Kidney (tissue), 14 donors: ENCODE measurements around the gene ABHD16A. TPM values are rescaled to one million over a fixed set of nuclear protein-coding genes. Genes with fewer than 3 reads are reported as not detected.
A peak's percentile ranks its signal among the peaks of the same experiment; 100 is the strongest.

Source experiments
- DNase-seq, 5 donors: peaks; one replicate each; pipeline ENCODE4 v3.0.0-alpha.2; 2013 to 2020
- FAIRE-seq: peaks from 2 replicates; lab custom pipeline; 2012; peaks lifted over from hg19 to GRCh38; lab: Jason Lieb, UNC
- H3K27ac ChIP-seq, 2 donors: one replicate each; pipeline ENCODE4 v1.7.0; 2013; ENCODE audit warnings: low read depth in 2 of 2, low read length in 2 of 2, inconsistent platforms in 1 of 2
- H3K27me3 ChIP-seq: one replicate; pipeline ENCODE4 v1.7.1; 2013; ENCODE audit warnings: low read length, inconsistent platforms; ENCODE audit not compliant: control insufficient read depth, insufficient read depth
- H3K36me3 ChIP-seq, 3 donors: one replicate each; pipeline versions ENCODE4 v1.7.0 to v1.7.1; 2013; ENCODE audit warnings: low read length in 3 of 3, control low read depth in 1 of 3, inconsistent platforms in 1 of 3; ENCODE audit not compliant: insufficient read depth in 3 of 3, control insufficient read depth in 2 of 3
- H3K4me1 ChIP-seq, 3 donors: one replicate each; pipeline versions ENCODE4 v1.7.0 to v1.7.1; 2013; ENCODE audit warnings: low read length in 3 of 3, inconsistent platforms in 1 of 3, low read depth in 1 of 3; ENCODE audit not compliant: control insufficient read depth in 2 of 3, insufficient read depth in 2 of 3
- H3K4me3 ChIP-seq, 3 donors: one replicate each; pipeline versions ENCODE4 v1.7.0 to v1.8.1; 2013; ENCODE audit warnings: low read length in 3 of 3, control low read depth in 1 of 3, inconsistent platforms in 1 of 3
- H3K9ac ChIP-seq, 3 donors: one replicate each; pipeline versions ENCODE4 v1.7.0 to v1.7.1; 2013; ENCODE audit warnings: low read length in 3 of 3, control low read depth in 1 of 3, inconsistent platforms in 1 of 3
- H3K9me3 ChIP-seq, 3 donors: one replicate each; pipeline versions ENCODE4 v1.7.0 to v1.7.1; 2013; ENCODE audit warnings: low read length in 3 of 3, control low read depth in 1 of 3, inconsistent platforms in 1 of 3; ENCODE audit not compliant: control insufficient read depth in 2 of 3, insufficient read depth in 1 of 3
- intact Hi-C: fragments of 100-400 bp; cut with DNase I; formaldehyde crosslinking; loops from one replicate; pipeline ENCODE4 v1.11.1; 2022
- polyA plus RNA-seq: library from polyadenylated mRNA; stranded (reverse); fragments of 350-450 nt; fragmentation: Illumina TruSeq; extraction: RNeasy Lipid Tissue Mini Kit (QIAGEN cat#74804); gene quantifications from one replicate; pipeline ENCODE4 v1.2.3, GENCODE V29; 2014; ENCODE audit warnings: low read depth, low replicate concordance; ENCODE audit not compliant: insufficient read depth
- total RNA-seq: library from RNA; stranded (reverse); fragmentation: NEBNext Ultra II Directional; extraction: Animal tissue kit (Norgen Biotek cat#: 25700); gene quantifications from one replicate; pipeline ENCODE4 v1.2.1, GENCODE V29; 2021
- TF ChIP-seq, protein P1 (sequence below): IDR thresholded peaks from 3 replicates; pipeline ENCODE4 v1.5.1; 2012; ENCODE audit warnings: mild to moderate bottlenecking, moderate library complexity, borderline replicate concordance; ENCODE audit not compliant: insufficient read depth; ENCODE audit errors: extremely low read depth
- donor health status: control.
- donor health status: control.
- donor health status: control.
- donor health status: control.
- donor health status: control.
- donor health status: DM: yes; HTN: yes; CAD: no.
- donor health status: Normal renal cell carcinoma (clear cell type).

The ABHD16A gene
- total and polyA plus RNA-seq, 2 donors from 2014 or later, result 48.7 to 50.2 TPM

GRCh38 chr6:31750411-31751022 lies 47.4 kb upstream of the ABHD16A start:
- FAIRE-seq, result no peak
- Histone ChIP-seq H3K27me3 (no peaks in the 10 kb centered on the region), H3K4me1 (no peaks in the 10 kb centered on the region), H3K9me3 (no peaks in the 10 kb centered on the region), H3K27ac (no peak overlapping the region), H3K36me3 (peaks cover 0 to 3% (median 3%) of the 10 kb centered on the region in 3 donors), H3K9ac (no peak overlapping the region), H3K4me3 (no peak overlapping the region)
- peak in 1 of 5 donors; percentile 2 for DNase-seq
- TF ChIP-seq, protein P1, sequence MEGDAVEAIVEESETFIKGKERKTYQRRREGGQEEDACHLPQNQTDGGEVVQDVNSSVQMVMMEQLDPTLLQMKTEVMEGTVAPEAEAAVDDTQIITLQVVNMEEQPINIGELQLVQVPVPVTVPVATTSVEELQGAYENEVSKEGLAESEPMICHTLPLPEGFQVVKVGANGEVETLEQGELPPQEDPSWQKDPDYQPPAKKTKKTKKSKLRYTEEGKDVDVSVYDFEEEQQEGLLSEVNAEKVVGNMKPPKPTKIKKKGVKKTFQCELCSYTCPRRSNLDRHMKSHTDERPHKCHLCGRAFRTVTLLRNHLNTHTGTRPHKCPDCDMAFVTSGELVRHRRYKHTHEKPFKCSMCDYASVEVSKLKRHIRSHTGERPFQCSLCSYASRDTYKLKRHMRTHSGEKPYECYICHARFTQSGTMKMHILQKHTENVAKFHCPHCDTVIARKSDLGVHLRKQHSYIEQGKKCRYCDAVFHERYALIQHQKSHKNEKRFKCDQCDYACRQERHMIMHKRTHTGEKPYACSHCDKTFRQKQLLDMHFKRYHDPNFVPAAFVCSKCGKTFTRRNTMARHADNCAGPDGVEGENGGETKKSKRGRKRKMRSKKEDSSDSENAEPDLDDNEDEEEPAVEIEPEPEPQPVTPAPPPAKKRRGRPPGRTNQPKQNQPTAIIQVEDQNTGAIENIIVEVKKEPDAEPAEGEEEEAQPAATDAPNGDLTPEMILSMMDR, result no peak
- intact Hi-C loops, result no loop called here

- intact Hi-C loops, result no loop called here
- Histone ChIP-seq H3K4me3 (no peak overlapping the region), H3K9me3 (no peaks in the 10 kb centered on the region), H3K9ac (no peak overlapping the region), H3K36me3 (peaks cover 0 to 3% (median 3%) of the 10 kb centered on the region in 3 donors), H3K27me3 (no peaks in the 10 kb centered on the region), H3K4me1 (no peaks in the 10 kb centered on the region), H3K27ac (no peak overlapping the region)
- FAIRE-seq, result no peak
- DNase-seq, result no peak
- TF ChIP-seq, protein P1, result no peak
Observed at GRCh38 chr6:31749301-31750036, 46.3 kb upstream of the ABHD16A start.

GRCh38 chr6:31744422-31744821 lies 41.3 kb upstream of the ABHD16A start:
- H3K4me3 ChIP-seq, result no peak overlapping the region
- peaks cover 2 to 3% (median 3%) of the 10 kb centered on the region in 3 donors for H3K36me3 ChIP-seq
- no peak for DNase-seq
- H3K4me1 ChIP-seq, result peaks cover 0 to 4% (median 4%) of the 10 kb centered on the region in 3 donors
- TF ChIP-seq, protein P1, result no peak
- H3K9me3 ChIP-seq, result no peaks in the 10 kb centered on the region
- H3K27me3 ChIP-seq, result no peaks in the 10 kb centered on the region
- H3K9ac ChIP-seq, result no peak overlapping the region
- no peak for FAIRE-seq
- intact Hi-C loops, result no loop called here
- no peak overlapping the region for H3K27ac ChIP-seq
